Measurements from ENCODE around the gene CDC6. TPM values are rescaled to one million over a fixed set of nuclear protein-coding genes. Genes with fewer than 3 reads are reported as not detected.
"Not testable (repeated sequence)": the region's sequence is repeated elsewhere in the genome, so short reads cannot be mapped to it uniquely, and the experiment has no call there.

The CDC6 gene
- total RNA-seq, 1 donor from 2014 or later, result 49.2 TPM

- no peak overlapping the region for H3K4me3 ChIP-seq (ENCODE audit: low read depth, low read length)
- TF ChIP-seq, protein P1, sequence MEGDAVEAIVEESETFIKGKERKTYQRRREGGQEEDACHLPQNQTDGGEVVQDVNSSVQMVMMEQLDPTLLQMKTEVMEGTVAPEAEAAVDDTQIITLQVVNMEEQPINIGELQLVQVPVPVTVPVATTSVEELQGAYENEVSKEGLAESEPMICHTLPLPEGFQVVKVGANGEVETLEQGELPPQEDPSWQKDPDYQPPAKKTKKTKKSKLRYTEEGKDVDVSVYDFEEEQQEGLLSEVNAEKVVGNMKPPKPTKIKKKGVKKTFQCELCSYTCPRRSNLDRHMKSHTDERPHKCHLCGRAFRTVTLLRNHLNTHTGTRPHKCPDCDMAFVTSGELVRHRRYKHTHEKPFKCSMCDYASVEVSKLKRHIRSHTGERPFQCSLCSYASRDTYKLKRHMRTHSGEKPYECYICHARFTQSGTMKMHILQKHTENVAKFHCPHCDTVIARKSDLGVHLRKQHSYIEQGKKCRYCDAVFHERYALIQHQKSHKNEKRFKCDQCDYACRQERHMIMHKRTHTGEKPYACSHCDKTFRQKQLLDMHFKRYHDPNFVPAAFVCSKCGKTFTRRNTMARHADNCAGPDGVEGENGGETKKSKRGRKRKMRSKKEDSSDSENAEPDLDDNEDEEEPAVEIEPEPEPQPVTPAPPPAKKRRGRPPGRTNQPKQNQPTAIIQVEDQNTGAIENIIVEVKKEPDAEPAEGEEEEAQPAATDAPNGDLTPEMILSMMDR (conservative IDR thresholded peaks at IDR 0.05; ENCODE audit: low read depth, low read length), result no peak
- DNase-seq (ENCODE audit: low read depth), result no peak
Measured at GRCh38 chr17:40297511-40297910, 9.8 kb downstream of the CDC6 start.

- TF ChIP-seq, protein P1 (conservative IDR thresholded peaks at IDR 0.05; ENCODE audit: low read depth, low read length), result no peak
- no peak for DNase-seq (ENCODE audit: low read depth)
- H3K4me3 ChIP-seq (ENCODE audit: low read depth, low read length), result no peak overlapping the region
Measured at GRCh38 chr17:40298726-40299125, 11.0 kb downstream of the CDC6 start.

- DNase-seq (ENCODE audit: low read depth); H3K4me3 ChIP-seq (ENCODE audit: low read depth, low read length): not testable (repeated sequence)
Measured at GRCh38 chr17:40299159-40299757, 11.6 kb downstream of the CDC6 start.

GRCh38 chr17:40301315-40301714, 13.6 kb downstream of the CDC6 start:
- H3K4me3 ChIP-seq (ENCODE audit: low read depth, low read length), result no peak overlapping the region
- TF ChIP-seq, protein P1 (conservative IDR thresholded peaks at IDR 0.05; ENCODE audit: low read depth, low read length), result peak; percentile 52
- no peak for DNase-seq (ENCODE audit: low read depth)

- no peak overlapping the region for H3K4me3 ChIP-seq (ENCODE audit: low read depth, low read length)
- TF ChIP-seq, protein P1 (conservative IDR thresholded peaks at IDR 0.05; ENCODE audit: low read depth, low read length), result peak; percentile 83
- no peak for DNase-seq (ENCODE audit: low read depth)
Measured at GRCh38 chr17:40303009-40303657, 15.5 kb downstream of the CDC6 start.

- TF ChIP-seq, protein P1 (conservative IDR thresholded peaks at IDR 0.05; ENCODE audit: low read depth, low read length), result no peak
- no peak overlapping the region for H3K4me3 ChIP-seq (ENCODE audit: low read depth, low read length)
- no peak for DNase-seq (ENCODE audit: low read depth)
Measured at GRCh38 chr17:40303708-40304551, 16.3 kb downstream of the CDC6 start.

DNA sequence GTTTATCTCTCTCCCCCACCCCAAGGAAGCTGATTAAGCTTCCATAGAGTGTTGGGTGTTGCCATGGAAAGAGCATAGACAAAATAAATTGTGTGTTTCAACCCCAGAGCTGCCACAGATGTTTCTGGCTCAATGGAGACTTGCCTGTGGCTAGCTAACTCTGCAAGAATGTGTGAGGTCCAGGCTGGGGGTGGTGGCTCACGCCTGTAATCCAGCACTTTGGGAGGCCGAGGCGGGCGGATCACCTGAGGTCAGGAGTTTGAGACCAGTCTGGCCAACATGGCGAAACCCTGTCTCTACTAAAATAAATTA, 16.8 kb downstream of the CDC6 start:
- H3K4me3 ChIP-seq (ENCODE audit: low read depth, low read length); DNase-seq (ENCODE audit: low read depth): not testable (repeated sequence)

- not testable (repeated sequence) for DNase-seq (ENCODE audit: low read depth); H3K4me3 ChIP-seq (ENCODE audit: low read depth, low read length)
Measured at GRCh38 chr17:40304866-40305265, 17.2 kb downstream of the CDC6 start.

Measured in epithelial cell of proximal tubule (primary cell).